ENCODE measurements around the gene CYTH4. TPM values are rescaled to one million over a fixed set of nuclear protein-coding genes. Genes with fewer than 3 reads are reported as not detected.

CYTH4 gene
- total and polyA plus RNA-seq, 2 of the 13 experiments (the other 11 are each of a cell fraction or from before 2014, with no cell fraction given): not detected

DNA sequence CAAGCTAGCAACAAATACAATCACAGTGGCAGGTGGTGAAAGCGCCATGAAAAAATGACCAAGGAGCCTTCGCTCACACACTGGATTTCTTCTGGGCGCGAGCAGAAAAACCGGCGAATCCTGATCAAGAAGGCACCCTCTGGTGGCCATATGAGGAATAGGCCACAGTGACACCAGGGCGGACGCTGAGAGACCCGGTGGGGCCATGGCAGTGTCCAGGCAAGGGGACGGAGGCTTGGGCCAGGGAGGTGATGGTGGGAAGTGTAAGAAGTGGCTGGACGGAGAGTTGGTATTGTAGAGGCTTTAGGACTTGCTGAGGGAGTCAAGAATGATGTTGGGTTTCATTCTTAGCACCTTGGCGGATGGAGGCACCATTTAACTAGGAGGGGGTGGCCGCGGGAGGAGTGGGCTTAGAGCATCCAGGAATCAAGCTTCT lies 21.4 kb upstream of the CYTH4 start (continued):
- TF ChIP-seq MTF2 (CRISPR knock-in tag; IDR thresholded peaks at IDR 0.05; ENCODE audit: borderline replicate concordance) (no peak), ZNF615 (CRISPR knock-in tag; IDR thresholded peaks at IDR 0.05; ENCODE audit: borderline replicate concordance) (no peak), POLR2AphosphoS5 (IDR thresholded peaks at IDR 0.05; ENCODE audit: low read depth, low read length) (no peak), ZNF660 (CRISPR knock-in tag; IDR thresholded peaks at IDR 0.05; ENCODE audit: borderline replicate concordance, low read depth) (no peak), ZNF121 (CRISPR knock-in tag; IDR thresholded peaks at IDR 0.05) (no peak), SETDB1 (CRISPR knock-in tag; IDR thresholded peaks at IDR 0.05; ENCODE audit: borderline replicate concordance) (no peak)
- TF ChIP-seq, protein P1, sequence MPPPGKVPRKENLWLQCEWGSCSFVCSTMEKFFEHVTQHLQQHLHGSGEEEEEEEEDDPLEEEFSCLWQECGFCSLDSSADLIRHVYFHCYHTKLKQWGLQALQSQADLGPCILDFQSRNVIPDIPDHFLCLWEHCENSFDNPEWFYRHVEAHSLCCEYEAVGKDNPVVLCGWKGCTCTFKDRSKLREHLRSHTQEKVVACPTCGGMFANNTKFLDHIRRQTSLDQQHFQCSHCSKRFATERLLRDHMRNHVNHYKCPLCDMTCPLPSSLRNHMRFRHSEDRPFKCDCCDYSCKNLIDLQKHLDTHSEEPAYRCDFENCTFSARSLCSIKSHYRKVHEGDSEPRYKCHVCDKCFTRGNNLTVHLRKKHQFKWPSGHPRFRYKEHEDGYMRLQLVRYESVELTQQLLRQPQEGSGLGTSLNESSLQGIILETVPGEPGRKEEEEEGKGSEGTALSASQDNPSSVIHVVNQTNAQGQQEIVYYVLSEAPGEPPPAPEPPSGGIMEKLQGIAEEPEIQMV (CRISPR knock-in tag; IDR thresholded peaks at IDR 0.05; ENCODE audit: low read depth): 0 out of 2 replicates have a peak, but pooled peaks have one; percentile 67

DNA sequence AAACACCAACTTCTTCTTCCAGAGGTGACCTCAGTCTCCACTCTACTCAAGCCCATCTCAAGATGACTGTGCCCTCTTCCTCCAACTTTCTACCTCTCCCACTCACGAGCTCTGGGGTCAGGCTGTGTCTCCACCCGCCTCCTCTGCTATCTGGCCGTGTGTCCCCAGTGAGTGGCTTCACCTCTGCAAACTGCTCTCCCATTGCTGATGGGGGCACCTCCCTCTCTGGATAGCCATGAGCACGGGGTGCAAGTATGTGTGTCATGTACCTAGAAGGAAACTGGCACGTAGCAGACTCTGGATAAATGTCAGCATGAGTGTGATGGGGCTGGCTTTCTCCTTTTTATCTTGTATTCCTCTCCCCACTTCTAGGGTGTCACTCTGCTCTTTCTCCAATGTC lies 20.0 kb upstream of the CYTH4 start:
- H3K4me1 ChIP-seq (ENCODE audit: insufficient read depth, low read length): 0 out of 2 replicates have a peak, but pooled peaks cover 3% of the 10 kb centered on the region
- in situ Hi-C loops (cut with HindIII; ENCODE audit: extremely low pct_ligation_motif_present, low pct_unique_long_range_greater_than_20kb) (no loop called here), intact Hi-C loops (cut with micrococcal nuclease; ENCODE audit: unreplicated experiment) (loop anchor here (5.0 kb wide), 1 partner anchor 60 kb away; no protein-coding TSS in a partner anchor)
- H3K9ac ChIP-seq (ENCODE audit: insufficient read depth, low read depth, low read length): no peak overlapping the region
- no peaks in the 10 kb centered on the region for H3K36me3 ChIP-seq (replicated peaks in 1 of 2; ENCODE audit: control insufficient read depth in 1 of 2, insufficient read depth in 2 of 2, low read length in 2 of 2)
- peaks cover 1 to 19% of the 10 kb centered on the region in 2 experiments; a peak in 3 of 5 replicates for H3K27me3 ChIP-seq (ENCODE audit: control insufficient read depth in 1 of 2, insufficient read depth in 2 of 2, low read length in 2 of 2)
- FAIRE-seq (no peak), DNase-seq (ENCODE audit: low spot score) (no peak), ATAC-seq (no peak)
- no peak overlapping the region for H2AFZ ChIP-seq (ENCODE audit: low read length)
- H3K79me2 ChIP-seq (ENCODE audit: insufficient read depth, low read length): no peaks in the 10 kb centered on the region
- H3K4me3 ChIP-seq (replicated peaks in 1 of 3; ENCODE audit: insufficient read depth in 1 of 3, low read depth in 2 of 3, low read length in 3 of 3): no peak overlapping the region
- ChIA-PET CTCF (ENCODE audit: low intra/inter-chr PET ratio, low total read pairs) (no interaction called here), POLR2A (no interaction called here)
- no TSS peak for BruUV-seq (replicated peaks)
- H3K4me2 ChIP-seq (ENCODE audit: low read depth, low read length): no peak overlapping the region
- H3K27ac ChIP-seq (ENCODE audit: extremely low read length, insufficient read depth, low read length): no peak overlapping the region
- H4K20me1 ChIP-seq (ENCODE audit: insufficient read depth, low read length): no peaks in the 10 kb centered on the region
- 4% methylated on average over 4 of the region's 5 CpGs for WGBS (ENCODE audit: low lambda C conversion rate)
- H3K9me3 ChIP-seq (ENCODE audit: low read length): peaks cover 9% of the 10 kb centered on the region
- no peak for TF ChIP-seq BHLHE40 (IDR thresholded peaks at IDR 0.05; ENCODE audit: low read length)
- TF ChIP-seq ATF7-NPFF (CRISPR knock-in tag; IDR thresholded peaks at IDR 0.05; ENCODE audit: low read depth): no peak
- TF ChIP-seq RARA (CRISPR knock-in tag; IDR thresholded peaks at IDR 0.05): no peak
- TF ChIP-seq XRCC5 (optimal IDR thresholded peaks at IDR 0.05; ENCODE audit: low read length): no peak
